Measurements from ENCODE around the gene CDK15.

Gene CDK15

DNA sequence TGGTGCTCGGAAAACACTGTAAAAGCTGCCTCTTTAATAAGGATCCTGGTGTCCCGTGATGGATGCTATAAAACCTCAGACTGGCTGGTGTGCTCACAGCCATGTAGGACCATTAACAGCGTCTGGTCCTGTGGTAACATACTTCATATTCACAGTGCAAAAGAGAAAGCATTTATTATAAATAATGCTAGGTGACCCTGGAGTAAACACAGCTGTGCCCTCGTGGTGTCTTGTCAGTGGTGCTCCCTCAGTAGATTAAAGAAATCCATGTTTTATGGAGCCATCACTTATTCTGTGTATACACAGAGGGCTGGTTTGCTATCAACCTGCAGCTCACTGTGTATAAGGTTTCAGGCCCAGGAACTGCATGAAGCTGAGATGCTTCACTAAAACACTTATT lies 106.9 kb downstream of the CDK15 start:
- peak; percentile 76 for DNase-seq

DNA sequence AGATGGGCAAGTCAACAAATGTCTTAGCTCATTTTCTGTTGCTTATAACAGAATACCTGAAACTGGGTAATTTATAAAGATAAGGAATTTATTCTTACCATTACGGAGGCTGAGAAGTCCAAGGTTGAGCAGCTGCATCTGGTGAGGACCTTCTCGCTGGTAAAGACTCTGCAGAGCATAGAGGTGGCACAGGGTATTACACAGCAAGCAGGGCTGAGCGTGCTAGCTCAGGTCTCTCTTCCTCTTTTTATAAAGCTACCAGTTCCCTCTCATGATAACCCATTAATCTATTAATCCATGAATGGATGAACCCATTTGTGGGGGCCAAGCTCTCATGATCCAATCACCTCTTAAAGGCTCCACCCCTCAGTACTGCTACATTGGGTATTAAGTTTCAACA lies 109.1 kb downstream of the CDK15 start:
- no peak for DNase-seq

DNA sequence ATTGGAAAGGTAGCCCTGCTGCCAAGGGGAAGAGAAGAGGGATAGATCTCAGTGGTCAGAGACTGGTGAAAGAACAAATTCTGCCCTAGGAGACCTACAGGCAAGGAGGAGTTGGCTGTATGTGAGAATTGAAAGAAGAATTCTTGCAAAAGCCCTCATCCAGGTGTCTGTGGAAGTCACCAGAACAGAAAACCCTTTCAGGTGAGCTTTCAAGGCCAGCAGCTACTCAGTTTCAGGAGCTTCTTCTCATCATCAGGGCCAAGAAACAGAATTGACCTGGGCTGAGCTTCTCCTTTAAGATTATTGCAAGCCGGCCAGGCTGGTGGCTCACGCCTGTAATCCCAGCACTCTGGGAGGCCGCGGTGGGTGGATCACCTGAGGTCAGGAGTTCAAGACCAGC lies 110.2 kb downstream of the CDK15 start:
- DNase-seq, result no peak

GRCh38 chr2:201918616-201919307 lies 112.4 kb downstream of the CDK15 start:
- DNase-seq, result no peak

GRCh38 chr2:201919308-201919634 lies 112.9 kb downstream of the CDK15 start:
- DNase-seq, result no peak

- peak; percentile 89 for DNase-seq
Observed at GRCh38 chr2:201923436-201924328, 117.3 kb downstream of the CDK15 start.

DNA sequence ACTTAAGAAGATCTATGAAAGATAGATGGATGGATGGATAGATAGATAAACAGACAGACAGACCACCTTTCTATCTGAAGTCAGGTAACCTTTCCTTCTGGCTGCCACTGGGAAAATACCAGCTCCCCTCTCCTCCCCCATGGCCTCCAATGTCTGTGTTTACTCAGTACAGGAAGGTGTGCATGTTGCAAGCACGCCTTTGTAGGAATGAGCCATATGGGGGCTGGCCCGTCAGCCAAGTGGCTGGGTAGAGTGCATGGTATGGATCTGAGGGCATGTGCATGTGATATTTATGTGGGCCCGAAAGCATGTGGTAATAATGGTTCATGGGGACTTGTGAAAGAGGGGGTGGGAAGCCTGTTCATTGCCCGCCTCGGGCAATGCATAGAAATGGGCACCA lies 118.1 kb downstream of the CDK15 start:
- peak; percentile 80 for DNase-seq

- no peak for DNase-seq
Observed at GRCh38 chr2:201925056-201925455, 118.7 kb downstream of the CDK15 start.

GRCh38 chr2:201926067-201926466 lies 119.7 kb downstream of the CDK15 start:
- DNase-seq, result no peak

GRCh38 chr2:201928363-201928762 lies 122.0 kb downstream of the CDK15 start:
- no peak for DNase-seq

GRCh38 chr2:201929281-201930026 lies 123.1 kb downstream of the CDK15 start:
- DNase-seq, result peak; percentile 92

GRCh38 chr2:201930043-201930442 lies 123.7 kb downstream of the CDK15 start:
- peak; percentile 67 for DNase-seq

DNA sequence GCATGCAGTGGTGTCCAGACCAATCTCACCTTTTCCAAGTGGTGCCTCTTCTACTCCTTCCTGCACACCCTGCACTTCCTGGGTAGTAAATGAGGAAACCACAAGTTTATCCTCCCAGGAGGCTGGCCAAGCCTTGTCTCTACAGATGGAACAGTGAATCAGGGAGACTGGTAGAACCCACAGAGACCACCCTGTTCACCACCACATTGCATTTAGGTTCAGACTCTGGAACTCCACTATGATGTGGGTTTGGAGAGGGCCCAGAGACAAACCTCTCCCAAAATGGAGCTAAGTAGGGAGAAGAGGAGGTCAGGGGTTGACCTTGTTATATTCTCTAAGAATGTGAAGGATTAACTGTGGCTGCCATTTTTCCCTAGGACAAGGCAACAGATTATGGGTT lies 124.5 kb downstream of the CDK15 start:
- peak; percentile 32 for DNase-seq

GRCh38 chr2:201931475-201931874 lies 125.1 kb downstream of the CDK15 start:
- peak; percentile 47 for DNase-seq

- peak; percentile 47 for DNase-seq
Observed at GRCh38 chr2:201931951-201932350, 125.6 kb downstream of the CDK15 start.

GRCh38 chr2:201932511-201932910 lies 126.2 kb downstream of the CDK15 start:
- DNase-seq, result peak; percentile 48

- peak; percentile 39 for DNase-seq
Observed at GRCh38 chr2:201933792-201934237, 127.5 kb downstream of the CDK15 start.

DNA sequence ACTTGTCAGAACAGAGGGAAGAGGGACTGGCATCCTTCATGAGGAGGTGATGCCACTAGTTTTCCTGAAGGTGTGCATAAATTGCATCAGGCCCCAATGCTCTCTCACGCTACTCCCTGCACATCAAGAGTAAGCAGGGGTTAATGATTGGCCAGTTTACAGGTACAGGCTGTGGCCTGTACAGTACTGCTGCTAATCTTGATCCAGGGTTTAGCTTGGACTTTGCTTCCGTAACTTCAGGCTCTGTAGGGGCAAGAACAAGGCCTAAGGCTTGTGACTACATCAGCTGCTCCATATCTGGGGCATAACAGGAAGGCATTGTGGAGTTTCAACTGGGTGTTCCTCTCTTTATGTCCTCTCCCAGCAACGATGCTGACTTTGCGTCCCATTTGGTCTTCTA lies 130.5 kb downstream of the CDK15 start:
- DNase-seq, result no peak

- DNase-seq, result no peak
Observed at GRCh38 chr2:201937343-201937742, 131.0 kb downstream of the CDK15 start.

DNA sequence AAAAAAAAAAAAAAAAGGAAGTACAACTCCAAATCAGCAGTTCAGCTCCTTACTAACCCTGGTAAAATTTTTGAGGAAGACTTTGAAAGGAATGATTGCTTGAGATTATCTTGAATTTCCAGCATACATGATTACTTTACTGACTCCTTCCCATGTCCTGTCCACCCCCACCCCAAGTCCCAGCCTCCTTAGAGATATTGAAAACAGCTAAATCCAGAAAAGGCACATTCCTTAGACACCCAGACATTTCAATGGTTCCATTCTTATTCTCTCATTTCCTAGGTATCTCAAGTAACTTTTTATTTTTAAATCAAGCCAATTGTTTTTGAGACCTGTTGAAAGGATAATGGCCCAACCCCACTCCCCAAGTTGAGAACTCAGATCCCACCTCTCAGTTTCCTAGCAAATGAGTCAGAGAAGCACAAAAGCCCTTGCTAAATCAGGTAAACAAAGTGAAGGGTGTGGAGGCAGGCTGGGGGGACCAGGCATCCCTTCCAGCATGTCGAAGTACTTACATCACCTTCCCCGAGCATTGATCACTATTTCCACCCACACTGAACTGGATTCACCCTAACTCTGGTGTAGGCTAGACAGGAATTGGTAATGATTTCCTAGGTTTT lies 131.9 kb downstream of the CDK15 start:
- no peak for DNase-seq

DNA sequence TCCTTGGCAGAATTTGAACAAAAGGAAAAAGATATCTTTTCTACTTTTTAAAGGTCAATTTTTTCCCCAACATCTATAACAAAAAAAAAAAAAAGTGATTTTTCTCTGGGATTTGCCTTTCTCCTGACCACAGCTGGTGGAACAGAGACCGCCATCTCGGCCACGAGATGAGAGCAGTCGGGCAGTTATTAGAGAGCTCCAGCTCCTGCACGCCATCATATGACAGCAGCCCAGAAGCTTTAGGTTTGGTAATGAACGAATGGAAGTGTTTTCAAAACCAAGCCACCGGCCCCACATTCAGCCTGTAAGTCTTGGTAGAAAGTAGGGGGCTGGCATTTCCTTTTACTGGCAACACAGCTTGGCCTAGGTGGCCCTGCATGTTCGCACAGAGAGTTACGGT lies 132.4 kb downstream of the CDK15 start:
- DNase-seq, result no peak

GRCh38 chr2:201939453-201939941 lies 133.2 kb downstream of the CDK15 start:
- DNase-seq, result peak; percentile 32

DNA sequence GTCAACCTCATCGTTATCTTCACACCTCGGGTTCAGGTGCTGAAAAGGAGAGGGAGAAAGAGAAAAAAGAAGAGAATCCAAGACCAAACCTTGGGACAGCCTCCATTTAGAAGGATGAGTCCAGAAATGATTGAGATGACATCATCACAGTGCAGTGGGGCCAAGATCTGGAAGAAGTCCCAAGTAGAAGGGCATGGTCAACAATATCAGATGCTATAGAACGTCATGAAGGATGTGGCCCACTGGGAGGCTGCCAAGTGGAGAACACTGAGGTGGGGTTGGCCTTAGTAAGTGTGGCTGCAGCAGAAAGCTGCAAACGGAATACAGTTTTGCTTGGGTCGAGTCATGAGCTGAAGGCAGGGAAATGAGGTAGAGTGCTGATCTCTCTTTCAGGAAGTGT lies 136.2 kb downstream of the CDK15 start:
- no peak for DNase-seq

Data from NCI-H69 (cell line).